ENCODE data around the gene PROCA1. TPM values are rescaled to one million over a fixed set of nuclear protein-coding genes. Genes with fewer than 3 reads are reported as not detected.

The PROCA1 gene
- total and polyA plus RNA-seq, 2 of the 8 experiments (the other 6 are each of a cell fraction or from before 2014, with no cell fraction given), result 21.2 to 26.3 TPM

DNA sequence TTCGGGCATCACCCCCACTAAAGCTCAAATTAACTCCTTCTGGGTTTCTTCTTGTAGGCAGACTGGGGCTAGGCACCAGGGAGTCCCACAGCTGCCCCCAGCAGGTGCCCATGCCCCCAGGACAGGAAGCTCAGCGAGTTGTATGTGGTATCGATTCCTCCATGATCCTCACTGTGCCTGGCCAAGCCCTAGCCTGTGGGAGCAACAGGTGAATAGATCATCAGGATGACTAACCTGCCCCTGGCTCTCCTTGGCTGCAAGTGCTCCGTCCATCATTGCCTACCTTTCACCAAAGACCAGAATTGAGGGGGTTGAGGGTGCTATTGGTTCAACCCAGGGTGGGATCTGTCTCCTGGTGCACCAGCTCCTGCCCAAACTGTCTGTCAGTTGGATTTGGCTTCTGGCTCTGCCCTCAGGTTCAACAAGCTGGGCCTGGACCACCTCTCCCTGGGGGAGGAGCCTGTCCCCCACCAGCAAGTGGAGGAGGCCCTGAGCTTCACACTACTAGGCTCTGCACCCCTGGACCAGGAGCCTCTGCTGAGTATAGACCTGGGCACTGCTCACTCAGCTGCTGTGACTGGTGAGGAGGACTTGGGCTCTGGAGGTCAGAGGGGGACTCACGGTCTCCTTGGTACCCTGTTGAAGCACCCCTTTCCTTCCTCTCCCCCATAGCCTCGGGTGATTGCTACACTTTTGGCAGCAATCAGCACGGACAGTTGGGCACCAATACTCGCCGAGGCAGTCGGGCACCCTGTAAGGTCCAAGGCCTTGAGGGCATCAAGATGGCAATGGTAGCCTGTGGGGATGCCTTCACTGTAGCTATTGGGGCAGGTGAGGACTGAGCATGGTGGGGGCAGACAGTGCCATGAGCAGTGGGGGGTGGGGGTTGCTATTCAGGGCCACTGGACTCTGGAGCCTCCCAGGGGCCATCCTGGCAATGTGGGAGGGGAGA, 29.0 kb upstream of the PROCA1 start (continued):
- TF ChIP-seq, protein P1, sequence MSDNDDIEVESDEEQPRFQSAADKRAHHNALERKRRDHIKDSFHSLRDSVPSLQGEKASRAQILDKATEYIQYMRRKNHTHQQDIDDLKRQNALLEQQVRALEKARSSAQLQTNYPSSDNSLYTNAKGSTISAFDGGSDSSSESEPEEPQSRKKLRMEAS (IDR thresholded peaks at IDR 0.05), result no peak
- no peak for TF ChIP-seq SP2 (IDR thresholded peaks at IDR 0.05; ENCODE audit: low read length)
- no peak for TF ChIP-seq TEAD4 (IDR thresholded peaks at IDR 0.05; ENCODE audit: low read depth, low read length)
- TF ChIP-seq CBX8 (IDR thresholded peaks at IDR 0.05; ENCODE audit: borderline replicate concordance, low read depth, low read length), result no peak
- TF ChIP-seq CHD2 (IDR thresholded peaks at IDR 0.05; ENCODE audit: low read length), result no peak
- no peak for TF ChIP-seq EP300 (IDR thresholded peaks at IDR 0.05; ENCODE audit: borderline replicate concordance in 1 of 2, low read depth in 2 of 2, low read length in 2 of 2)
- no peak for TF ChIP-seq TCF12 (IDR thresholded peaks at IDR 0.05; ENCODE audit: low read depth, low read length)
